Measurements from ENCODE around the gene TICRR.
"Not testable (repeated sequence)": the region's sequence is repeated elsewhere in the genome, so short reads cannot be mapped to it uniquely, and the experiment has no call there.

The TICRR gene

DNA sequence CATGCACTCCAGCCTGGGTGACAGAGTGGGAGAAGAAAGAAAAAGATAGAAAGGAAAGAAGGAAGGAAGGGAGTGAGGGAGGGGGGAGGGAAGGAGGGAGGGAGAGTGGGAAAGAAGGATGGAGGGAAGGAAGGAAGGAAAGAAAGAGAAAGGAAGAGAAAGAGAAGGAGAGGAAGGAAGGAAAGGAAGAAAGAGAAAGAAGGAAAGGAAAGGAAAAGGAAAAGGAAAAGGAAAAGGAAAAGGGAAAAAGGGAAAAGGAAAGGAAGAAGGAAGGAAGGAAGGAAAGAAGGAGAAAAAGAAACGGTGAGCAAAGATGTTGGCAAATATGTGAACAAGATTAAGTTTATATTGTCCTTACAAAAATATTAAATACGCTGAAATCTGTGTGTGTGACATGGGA is 36.2 kb upstream of the TICRR start:
- Histone ChIP-seq H3K9ac (no peak overlapping the region), H3K36me3 (no peaks in the 10 kb centered on the region), H3K27me3 (no peaks in the 10 kb centered on the region), H3K4me3 (no peak overlapping the region), H3K4me1 (no peaks in the 10 kb centered on the region), H4K20me1 (no peaks in the 10 kb centered on the region), H3K27ac (no peak overlapping the region), H3K4me2 (no peak overlapping the region), H3K9me3 (peaks cover 27% of the 10 kb centered on the region)
- TF ChIP-seq Cebpa-rat (IDR thresholded peaks at IDR 0.05), result no peak

DNA sequence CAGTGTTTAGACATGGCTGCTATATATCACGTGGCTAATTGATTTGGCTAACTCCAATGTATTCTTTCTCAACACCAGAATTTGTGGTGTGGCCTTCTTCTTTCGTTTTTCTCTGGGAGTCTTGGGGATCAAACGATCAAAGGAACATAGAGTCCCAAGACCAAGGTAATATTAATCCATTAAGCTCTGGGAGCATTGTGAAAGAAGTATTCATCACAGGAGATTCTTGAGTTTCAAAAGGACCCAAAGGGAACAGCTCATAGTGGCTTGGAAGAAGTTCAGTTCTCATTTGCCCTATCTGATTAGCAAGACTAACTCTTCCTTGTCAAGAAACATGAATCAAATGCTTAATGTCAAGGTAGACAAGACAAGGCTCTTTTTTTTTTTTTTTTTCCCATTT is 32.9 kb upstream of the TICRR start:
- no peak overlapping the region for H3K4me2 ChIP-seq
- no peak overlapping the region for H3K4me3 ChIP-seq
- no peak for TF ChIP-seq Cebpa-rat (IDR thresholded peaks at IDR 0.05)
- H3K36me3 ChIP-seq, result no peaks in the 10 kb centered on the region
- H3K9ac ChIP-seq, result no peak overlapping the region
- H3K9me3 ChIP-seq, result peaks cover 16% of the 10 kb centered on the region
- H3K4me1 ChIP-seq, result no peaks in the 10 kb centered on the region
- H3K27ac ChIP-seq, result no peak overlapping the region
- no peaks in the 10 kb centered on the region for H4K20me1 ChIP-seq
- H3K27me3 ChIP-seq, result no peaks in the 10 kb centered on the region

DNA sequence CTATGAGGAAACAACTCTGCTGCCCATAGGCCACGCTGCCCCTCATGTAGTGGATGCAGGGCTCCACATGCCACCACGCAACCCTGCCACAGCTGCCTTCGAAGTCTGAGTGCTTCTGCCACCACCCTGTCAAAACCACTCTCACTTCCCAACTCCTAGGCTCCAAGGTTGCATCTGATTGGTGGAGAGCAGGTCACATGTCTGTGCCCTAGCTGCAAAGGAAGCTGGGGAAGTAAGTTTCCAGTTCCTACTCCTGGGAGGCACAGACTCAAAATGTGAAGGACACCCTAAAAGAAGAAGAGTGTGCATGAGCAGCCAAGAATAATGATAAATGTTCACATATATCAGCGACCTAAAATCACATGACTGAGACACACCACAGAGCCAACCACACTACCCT is 31.9 kb upstream of the TICRR start:
- no peaks in the 10 kb centered on the region for H4K20me1 ChIP-seq
- H3K27me3 ChIP-seq, result no peaks in the 10 kb centered on the region
- no peak overlapping the region for H3K9ac ChIP-seq
- H3K4me2 ChIP-seq, result no peak overlapping the region
- peaks cover 6% of the 10 kb centered on the region; the same call in 1 of the 2 replicates for H3K9me3 ChIP-seq
- no peak for TF ChIP-seq Cebpa-rat (IDR thresholded peaks at IDR 0.05)
- H3K36me3 ChIP-seq, result no peaks in the 10 kb centered on the region
- H3K27ac ChIP-seq, result no peak overlapping the region
- no peak overlapping the region for H3K4me3 ChIP-seq
- H3K4me1 ChIP-seq, result no peaks in the 10 kb centered on the region

- H3K9ac ChIP-seq, H3K9me3 ChIP-seq, H3K4me2 ChIP-seq, H3K4me3 ChIP-seq, H4K20me1 ChIP-seq, H3K27me3 ChIP-seq, H3K36me3 ChIP-seq, H3K27ac ChIP-seq, H3K4me1 ChIP-seq: not testable (repeated sequence)
These were observed 26.1 kb upstream of the TICRR start for GRCh38 chr15:89549138-89549537.

DNA sequence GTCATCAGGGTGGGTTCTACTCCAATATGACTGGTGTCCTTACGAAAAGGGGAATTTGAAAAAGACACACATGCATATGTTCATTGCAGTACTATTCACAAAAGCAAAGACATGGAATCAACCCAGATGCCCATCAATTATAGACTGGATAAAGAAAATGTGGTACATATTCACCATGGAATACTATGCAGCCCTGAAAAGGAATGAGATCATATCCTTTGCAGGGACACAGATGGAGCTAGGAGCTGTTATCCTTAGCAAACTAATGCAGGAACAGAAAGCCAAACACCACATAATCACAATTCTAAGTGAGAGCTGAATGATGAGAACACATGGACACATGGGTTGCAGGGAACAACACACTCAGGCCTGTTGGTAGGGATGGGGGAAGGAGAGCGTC is 24.8 kb upstream of the TICRR start:
- Histone ChIP-seq H3K27ac (no peak overlapping the region), H3K9me3 (no peaks in the 10 kb centered on the region), H3K36me3 (no peaks in the 10 kb centered on the region), H4K20me1 (no peaks in the 10 kb centered on the region), H3K27me3 (no peaks in the 10 kb centered on the region), H3K4me2 (no peak overlapping the region), H3K4me1 (peaks cover 13% of the 10 kb centered on the region), H3K9ac (no peak overlapping the region), H3K4me3 (no peak overlapping the region)
- no peak for TF ChIP-seq Cebpa-rat (IDR thresholded peaks at IDR 0.05)

DNA sequence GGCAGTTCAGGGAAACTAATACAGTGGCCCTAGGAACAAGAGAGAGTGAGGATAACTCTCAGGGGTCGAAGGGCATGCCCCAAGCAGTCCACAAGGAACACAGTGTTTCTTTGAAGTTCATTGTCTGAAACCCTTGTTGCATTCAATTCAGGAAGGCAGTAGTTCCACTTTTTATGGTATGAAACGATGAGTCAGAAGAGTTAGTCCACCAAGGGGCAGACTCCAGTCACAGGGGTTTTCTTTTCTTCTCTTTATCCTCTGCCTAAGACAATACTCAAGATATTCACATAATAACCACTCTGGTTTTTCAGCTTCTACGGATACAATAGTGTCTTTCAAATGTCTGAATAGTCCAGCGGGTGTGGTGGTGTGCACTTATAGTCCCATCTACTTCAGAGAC is 23.7 kb upstream of the TICRR start:
- no peak for TF ChIP-seq Cebpa-rat (IDR thresholded peaks at IDR 0.05)
- H3K9me3 ChIP-seq, result no peaks in the 10 kb centered on the region
- no peaks in the 10 kb centered on the region for H4K20me1 ChIP-seq
- no peaks in the 10 kb centered on the region for H3K27me3 ChIP-seq
- no peak overlapping the region for H3K4me3 ChIP-seq
- no peak overlapping the region for H3K27ac ChIP-seq
- no peaks in the 10 kb centered on the region for H3K36me3 ChIP-seq
- no peak overlapping the region for H3K9ac ChIP-seq
- no peak overlapping the region for H3K4me2 ChIP-seq
- H3K4me1 ChIP-seq, result peaks cover 16% of the 10 kb centered on the region

GRCh38 chr15:89553632-89554031 is 21.6 kb upstream of the TICRR start:
- H3K9me3 ChIP-seq, result no peaks in the 10 kb centered on the region
- no peaks in the 10 kb centered on the region for H3K36me3 ChIP-seq
- no peak overlapping the region for H3K27ac ChIP-seq
- H3K4me3 ChIP-seq, result no peak overlapping the region
- TF ChIP-seq Cebpa-rat (IDR thresholded peaks at IDR 0.05), result no peak
- peaks cover 16% of the 10 kb centered on the region for H3K4me1 ChIP-seq
- H4K20me1 ChIP-seq, result no peaks in the 10 kb centered on the region
- no peaks in the 10 kb centered on the region for H3K27me3 ChIP-seq
- no peak overlapping the region for H3K9ac ChIP-seq
- no peak overlapping the region for H3K4me2 ChIP-seq

GRCh38 chr15:89554247-89554646 is 21.0 kb upstream of the TICRR start:
- H3K4me1 ChIP-seq, result peaks cover 16% of the 10 kb centered on the region
- no peak overlapping the region for H3K4me3 ChIP-seq
- no peaks in the 10 kb centered on the region for H3K27me3 ChIP-seq
- no peak overlapping the region for H3K27ac ChIP-seq
- no peak overlapping the region for H3K4me2 ChIP-seq
- H4K20me1 ChIP-seq, result no peaks in the 10 kb centered on the region
- no peak overlapping the region for H3K9ac ChIP-seq
- H3K9me3 ChIP-seq, result no peaks in the 10 kb centered on the region
- TF ChIP-seq Cebpa-rat (IDR thresholded peaks at IDR 0.05), result no peak
- no peaks in the 10 kb centered on the region for H3K36me3 ChIP-seq

GRCh38 chr15:89555768-89556167 is 19.5 kb upstream of the TICRR start:
- Histone ChIP-seq H3K27me3 (no peaks in the 10 kb centered on the region), H3K4me3 (no peak overlapping the region), H3K4me2 (0 out of 2 replicates have a peak overlapping the region, but pooled peaks have one; percentile 49), H3K4me1 (peaks cover 16% of the 10 kb centered on the region), H3K9ac (no peak overlapping the region), H3K36me3 (no peaks in the 10 kb centered on the region), H3K9me3 (no peaks in the 10 kb centered on the region), H3K27ac (no peak overlapping the region), H4K20me1 (no peaks in the 10 kb centered on the region)
- no peak for TF ChIP-seq Cebpa-rat (IDR thresholded peaks at IDR 0.05)

GRCh38 chr15:89556413-89557262 is 18.6 kb upstream of the TICRR start:
- Histone ChIP-seq H3K9me3 (no peaks in the 10 kb centered on the region), H3K4me2 (no peak overlapping the region), H3K4me3 (no peak overlapping the region), H4K20me1 (no peaks in the 10 kb centered on the region), H3K27ac (no peak overlapping the region), H3K27me3 (no peaks in the 10 kb centered on the region), H3K36me3 (no peaks in the 10 kb centered on the region), H3K4me1 (peaks cover 16% of the 10 kb centered on the region), H3K9ac (no peak overlapping the region)
- TF ChIP-seq Cebpa-rat (IDR thresholded peaks at IDR 0.05), result no peak
